ENCODE data around the gene NUMA1. TPM values are rescaled to one million over a fixed set of nuclear protein-coding genes. Genes with fewer than 3 reads are reported as not detected.

NUMA1 gene
- total RNA-seq, 1 donor from 2014 or later, result 100 TPM

DNA sequence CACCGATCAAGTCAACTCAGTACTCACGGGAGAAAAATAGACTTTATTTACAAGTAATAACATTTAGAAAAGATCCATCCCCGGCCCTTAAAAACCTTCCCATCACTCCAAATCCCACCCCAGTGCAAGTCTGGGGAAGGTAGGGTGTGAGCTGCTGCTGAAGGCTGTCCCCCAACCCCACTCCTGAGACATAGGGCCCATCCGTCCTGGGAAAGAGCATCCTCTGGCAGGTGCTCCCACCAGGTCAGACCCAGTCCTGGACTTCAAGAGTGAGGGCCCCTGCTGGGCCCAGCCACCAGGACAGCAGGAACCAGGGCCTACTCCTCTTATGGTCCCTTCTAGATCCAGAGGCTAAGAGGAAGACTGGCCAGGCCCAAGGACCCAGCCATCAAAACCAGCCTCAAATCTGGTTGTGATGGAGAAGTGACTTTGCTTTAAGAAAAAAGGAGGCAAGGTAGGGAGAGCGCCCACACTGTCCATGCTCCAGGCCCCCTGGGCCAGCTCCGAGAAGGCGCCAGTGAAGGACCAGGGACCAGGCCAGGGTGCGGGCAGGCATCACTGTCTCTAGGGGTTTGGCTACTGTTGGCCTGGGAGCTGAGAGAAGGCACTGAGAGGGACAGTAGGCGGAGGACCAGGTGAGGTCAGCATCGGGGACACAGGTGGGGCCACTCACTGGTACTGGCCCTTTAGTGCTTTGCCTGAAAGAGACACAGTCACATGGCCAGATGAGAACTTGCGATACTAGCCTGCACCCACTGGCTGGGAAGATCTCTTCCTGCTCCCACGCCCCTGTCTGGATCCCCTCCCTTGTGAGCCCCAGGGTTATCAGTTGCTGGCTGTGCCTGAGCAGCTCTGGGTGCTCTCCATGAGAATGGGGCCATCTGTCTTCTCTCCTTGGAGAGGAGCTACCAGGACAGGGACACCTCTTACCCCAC is 77.2 kb downstream of the NUMA1 start:
- DNase-seq (ENCODE audit: low spot score), result no peak

DNA sequence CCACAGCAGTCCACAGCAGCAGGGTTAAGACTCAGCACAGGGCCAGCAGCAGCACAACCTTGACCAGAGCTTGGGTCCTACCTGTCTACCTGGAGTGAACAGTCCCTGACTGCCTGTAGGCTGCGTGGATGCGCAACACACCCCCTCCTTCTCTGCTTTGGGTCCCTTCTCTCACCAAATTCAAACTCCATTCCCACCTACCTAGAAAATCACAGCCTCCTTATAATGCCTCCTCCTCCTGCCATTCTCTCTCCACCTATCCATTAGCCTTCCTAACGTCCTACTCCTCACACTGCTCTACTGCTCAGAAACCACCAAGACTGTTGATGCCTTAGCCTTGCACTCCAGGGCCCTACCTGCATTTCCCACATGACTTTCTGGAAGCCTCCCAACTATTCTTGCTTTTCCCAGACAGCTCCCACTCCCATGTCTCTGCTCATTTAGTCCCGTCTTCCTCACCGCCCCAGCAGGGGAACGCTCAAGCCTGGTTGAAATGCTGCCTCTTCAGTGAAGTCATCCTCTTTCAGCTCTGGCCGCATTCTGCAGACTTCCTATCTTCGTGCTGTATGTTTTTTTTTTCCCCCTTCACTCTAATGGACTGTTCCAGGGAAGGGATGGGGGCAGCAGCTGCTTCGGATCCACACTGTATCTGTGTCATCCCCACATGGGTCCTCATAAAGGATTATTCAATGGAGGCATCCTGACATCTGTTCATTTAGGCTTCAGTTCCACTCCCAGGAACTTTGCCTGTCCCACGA is 78.3 kb downstream of the NUMA1 start:
- no peak for DNase-seq (ENCODE audit: low spot score)

DNA sequence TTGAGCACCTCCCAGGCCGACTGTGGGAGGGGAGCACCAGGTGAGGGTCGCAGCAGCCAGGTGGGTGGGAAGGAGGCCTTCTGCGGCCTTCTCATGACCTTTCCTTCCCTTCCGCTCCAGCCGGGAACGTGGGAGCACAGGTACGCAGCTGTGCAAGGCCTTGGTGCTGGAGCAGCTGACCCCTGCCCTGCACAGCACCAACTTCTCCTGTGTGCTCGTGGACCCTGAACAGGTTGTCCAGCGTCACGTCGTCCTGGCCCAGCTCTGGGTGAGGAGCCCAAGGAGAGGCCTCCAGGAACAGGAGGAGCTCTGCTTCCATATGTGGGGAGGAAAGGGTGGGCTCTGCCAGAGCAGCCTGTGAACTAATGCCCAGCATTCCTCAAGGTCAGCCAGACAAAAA is 79.1 kb downstream of the NUMA1 start:
- no peak for DNase-seq (ENCODE audit: low spot score)

DNA sequence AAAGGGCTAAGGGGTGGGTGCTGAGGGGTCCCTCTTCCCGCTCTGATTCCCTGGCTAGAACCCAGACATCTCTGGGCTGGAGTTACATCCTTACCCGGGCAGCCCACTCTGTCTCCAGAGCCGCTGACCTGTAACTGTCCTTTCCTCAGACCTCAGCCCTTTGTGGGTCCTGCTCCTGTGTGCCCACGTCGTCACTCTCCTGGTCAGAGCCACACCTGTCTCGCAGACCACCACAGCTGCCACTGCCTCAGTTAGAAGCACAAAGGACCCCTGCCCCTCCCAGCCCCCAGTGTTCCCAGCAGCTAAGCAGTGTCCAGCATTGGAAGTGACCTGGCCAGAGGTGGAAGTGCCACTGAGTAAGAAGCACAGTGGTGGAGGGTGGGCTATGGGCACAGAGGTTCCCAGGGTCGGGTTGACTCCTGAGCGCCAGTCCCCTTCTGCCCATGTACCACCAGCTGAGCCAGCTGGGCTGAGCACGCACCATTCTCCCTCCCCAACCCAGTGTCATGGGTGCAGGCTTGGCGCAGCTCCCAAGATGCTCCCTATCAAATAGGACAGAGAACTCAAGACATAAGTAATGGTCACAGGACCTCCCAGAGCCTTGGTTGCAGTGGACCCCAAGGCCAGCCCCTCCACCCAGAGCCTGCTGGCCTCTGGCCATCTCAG is 80.0 kb downstream of the NUMA1 start:
- no peak for DNase-seq (ENCODE audit: low spot score)

DNA sequence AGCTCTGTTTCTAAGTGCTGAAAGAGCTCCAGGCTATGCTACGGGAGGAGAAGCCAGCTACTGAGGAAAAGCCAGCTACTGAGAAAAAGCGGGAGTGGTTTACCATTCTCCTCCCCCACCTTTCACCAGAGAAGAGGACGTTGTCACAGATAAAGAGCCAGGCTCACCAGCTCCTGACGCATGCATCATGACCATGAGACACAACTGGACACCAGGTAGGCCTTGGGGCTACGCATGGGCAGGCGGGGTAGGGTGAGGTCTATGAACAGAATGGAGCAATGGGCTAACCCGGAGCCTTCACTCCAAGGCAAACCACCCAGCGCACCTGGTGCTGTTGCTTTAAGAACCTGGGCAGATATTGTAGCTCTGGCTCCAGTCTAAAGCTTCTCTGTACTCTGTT is 80.5 kb downstream of the NUMA1 start:
- DNase-seq (ENCODE audit: low spot score), result no peak

DNA sequence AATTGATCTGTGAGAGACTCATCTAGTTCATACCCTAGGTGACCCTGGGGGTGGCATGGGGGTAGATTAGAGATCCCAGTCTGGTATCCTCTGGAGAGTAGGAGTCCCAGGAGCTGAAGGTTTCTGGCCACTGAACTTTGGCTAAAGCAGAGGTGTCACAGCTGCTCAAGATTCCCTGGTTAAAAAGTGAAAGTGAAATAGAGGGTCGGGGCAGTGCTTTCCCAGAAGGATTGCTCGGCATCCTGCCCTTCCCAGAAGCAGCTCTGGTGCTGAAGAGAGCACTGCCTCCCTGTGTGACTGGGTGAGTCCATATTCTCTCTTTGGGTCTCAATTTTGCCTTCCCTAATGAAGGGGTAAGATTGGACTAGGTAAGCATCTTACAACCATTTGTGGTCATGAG is 81.0 kb downstream of the NUMA1 start:
- no peak for DNase-seq (ENCODE audit: low spot score)

DNA sequence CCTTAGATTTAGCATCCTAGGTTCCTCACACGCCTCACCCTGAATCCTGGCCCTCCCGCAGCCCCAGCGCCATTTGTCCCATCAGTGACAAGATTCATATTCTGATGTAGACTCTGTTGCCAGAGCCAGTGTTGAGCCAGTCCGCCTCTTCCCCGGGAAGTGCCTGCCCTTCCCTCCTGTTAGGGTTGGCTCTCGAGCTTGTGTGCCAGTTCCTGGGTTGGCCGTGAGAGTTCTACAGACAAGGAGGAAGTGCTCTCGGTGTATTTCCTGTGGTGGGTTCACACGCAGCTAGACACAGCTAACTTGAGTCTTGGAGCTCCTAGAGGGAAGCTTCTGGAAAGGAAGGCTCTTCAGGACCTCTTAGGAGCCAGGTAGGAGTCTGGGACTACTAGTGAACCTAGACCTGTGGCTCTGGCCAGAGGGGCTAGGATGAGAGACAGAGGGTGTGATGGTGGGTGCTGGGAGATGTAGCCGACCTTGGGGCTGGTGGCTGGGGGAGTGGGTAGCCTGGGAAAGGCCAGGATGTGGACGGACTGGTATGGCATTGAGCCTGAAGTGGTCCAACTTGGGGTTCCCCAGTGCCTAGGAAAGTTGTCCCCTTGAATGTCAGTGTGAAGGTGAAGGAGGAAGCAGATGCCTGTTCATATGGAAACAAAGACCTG is 81.6 kb downstream of the NUMA1 start, which contains the start of gene IL18BP:
IL18BP (plus strand) TSS at position 261 of the 662 bp plus-strand sequence. CDS start 1,076 bp downstream, outside the sequence.
- DNase-seq (ENCODE audit: low spot score), result no peak

DNA sequence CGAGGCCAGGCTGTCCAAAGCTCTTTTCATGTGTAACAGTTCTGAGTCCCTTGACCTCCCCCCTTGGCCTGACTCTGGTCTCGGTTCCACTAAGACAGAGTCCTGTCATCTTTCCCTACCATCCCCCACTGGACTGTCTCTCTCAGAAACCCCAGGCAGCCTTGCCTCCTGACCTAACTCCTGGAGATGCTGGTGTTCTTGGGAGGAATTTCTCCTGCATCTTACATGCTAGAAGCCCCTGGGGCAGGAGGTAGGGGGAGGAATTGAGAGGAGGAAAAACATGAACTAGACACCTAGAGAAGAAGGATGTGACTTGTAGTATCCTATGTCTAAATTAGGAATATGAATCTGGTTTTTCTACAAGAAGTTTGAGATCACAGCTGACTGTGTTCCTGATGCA is 82.3 kb downstream of the NUMA1 start:
- no peak for DNase-seq (ENCODE audit: low spot score)

DNA sequence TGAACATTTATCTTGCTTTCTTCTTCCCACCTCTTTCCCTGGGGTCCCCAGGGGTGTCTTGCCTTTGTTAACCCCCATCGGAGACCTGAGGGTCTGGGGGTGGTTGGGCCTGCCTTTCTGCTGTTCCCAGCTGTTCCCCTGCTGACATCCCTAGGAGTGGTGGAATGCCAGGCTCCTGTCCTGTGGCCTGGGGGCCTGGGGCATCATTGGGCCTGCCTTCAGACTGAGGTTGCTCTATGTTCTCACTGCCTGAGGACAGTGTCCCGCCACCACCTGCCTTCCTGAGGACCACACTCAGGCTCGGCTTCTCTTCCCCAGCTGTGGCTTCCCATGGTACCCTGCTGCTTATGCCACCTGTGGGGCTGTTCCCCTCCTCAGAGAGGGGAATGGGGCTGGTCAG is 82.7 kb downstream of the NUMA1 start:
- no peak for DNase-seq (ENCODE audit: low spot score)

DNA sequence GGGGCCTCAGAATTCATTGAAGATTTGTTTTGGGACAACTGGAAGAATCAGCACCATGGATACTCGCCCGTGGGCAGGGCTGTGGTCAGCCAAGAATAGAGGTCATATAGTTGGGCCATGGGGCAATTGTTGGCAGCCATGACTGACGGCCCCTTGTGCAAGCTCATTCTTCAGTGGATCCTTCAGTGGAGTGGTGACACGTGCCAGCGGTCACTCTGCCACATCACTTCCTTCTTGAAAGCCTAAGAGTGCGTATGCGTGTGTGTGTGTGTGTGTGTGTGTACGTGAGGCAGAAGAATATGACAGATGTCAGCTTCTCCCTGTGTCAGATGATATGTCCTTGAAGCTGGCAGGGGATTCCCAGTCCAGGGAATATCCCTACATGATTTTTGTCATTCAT is 83.4 kb downstream of the NUMA1 start:
- no peak for DNase-seq (ENCODE audit: low spot score)

DNA sequence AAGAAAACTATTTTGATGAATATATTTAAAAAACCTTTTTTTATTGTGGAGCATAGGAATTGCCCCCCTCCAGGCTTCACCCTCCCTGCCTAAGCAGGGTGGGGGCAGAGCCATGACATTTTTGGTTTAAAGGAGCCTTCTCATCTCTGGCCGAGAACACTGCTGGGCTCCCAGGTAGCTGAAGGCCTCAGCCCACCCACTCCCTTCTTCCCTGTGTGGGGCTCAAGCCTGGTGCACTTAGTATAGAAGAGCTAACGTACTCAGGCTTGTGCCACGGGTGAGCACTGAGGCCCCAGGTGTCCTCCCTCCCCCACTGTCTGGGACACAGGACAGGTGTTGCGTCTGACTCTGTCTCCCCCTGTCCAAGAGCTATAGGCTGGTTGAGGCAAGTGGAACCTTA is 83.8 kb downstream of the NUMA1 start:
- no peak for DNase-seq (ENCODE audit: low spot score)

DNA sequence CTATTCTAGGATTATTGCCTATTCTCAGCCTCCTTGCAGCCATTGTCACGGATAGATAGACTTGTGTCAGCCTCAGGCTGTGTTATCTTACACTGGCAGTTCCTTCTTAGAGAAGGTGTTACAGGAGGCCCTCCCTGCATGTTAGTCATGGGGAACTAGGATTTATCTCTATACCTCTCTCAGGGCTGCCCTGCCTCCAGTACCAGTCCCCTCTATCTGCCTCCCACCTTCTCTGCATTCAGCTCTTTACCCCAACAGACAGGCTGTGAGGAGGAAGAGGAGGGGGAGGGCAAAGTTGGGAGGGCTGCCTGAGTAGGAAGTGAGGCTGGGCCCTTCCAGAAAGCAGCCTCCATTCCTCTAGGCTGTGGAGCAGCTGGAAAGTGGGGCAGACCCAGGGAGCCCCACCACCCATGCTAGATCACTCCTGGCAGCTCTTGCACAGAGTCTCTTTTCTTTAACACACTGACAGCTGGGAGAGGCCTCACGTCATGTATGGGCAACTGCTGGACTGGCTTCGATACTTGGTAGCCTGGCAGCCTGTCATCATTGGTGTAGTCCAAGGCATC is 84.5 kb downstream of the NUMA1 start:
- DNase-seq (ENCODE audit: low spot score), result no peak

DNA sequence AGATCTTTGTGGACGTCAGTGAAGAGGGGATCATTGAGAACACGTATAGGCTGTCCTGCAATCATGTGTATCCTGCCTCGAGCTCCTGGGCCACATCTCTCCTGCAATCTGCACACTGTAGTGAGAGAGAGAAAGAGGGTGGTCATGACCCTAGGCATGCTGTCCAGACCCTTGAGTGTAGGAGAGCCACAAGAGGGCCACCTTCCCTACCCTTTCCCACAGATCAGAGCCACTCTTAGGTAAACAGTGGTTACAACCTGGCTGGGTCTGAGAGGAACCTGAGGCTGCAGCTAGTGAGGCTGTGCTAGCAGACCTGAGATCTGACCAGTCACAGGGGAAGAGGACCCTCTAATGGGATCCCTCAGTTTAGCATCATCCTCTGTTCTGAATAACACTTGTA is 85.6 kb downstream of the NUMA1 start:
- no peak for DNase-seq (ENCODE audit: low spot score)

DNA sequence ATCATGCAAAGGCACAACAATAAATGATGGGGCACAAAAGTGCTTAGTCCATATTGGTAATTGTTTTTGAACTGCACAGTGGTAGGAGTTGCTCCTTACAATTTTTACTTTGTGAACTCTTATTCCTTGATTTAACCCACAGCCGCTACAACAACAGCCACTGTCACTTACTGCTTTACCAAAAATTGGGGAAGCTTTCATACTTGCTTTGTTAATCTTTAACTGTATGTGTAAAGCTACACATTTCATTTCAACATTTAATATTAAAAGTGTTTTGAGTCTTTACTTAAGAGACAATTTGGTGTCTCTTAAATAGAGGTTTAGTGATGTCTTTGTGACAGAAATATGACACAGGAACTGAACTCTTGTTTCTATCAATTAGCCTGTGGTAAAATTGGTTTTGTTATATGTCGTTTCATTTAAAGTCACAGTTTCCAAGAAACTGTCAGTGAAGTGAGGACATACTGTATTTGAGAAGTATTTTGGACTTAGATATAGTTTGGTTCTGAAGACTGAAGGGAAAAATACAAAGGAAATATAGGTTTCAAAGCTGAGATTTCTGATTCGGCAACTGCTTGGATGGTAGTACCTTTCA is 88.1 kb downstream of the NUMA1 start:
- DNase-seq (ENCODE audit: low spot score), result no peak

DNA sequence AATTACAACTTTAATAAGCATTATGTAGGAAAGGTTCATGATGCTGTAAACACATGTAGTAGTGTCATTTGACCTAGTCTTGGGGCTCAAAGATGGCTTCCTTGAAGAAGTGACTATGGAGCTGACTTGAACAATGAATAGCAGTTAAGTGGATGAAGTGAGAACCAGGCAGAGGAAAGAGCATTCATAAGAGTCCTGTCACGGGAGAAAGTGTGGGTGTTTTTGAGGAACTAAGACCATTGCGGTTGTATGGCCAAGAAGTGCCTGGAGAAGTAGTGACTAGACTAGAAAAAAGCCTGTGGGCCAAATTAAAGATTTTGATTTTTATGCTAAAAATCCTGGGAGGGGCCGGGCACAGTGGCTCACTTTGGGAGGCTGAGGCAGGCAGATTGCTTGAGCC is 88.8 kb downstream of the NUMA1 start:
- DNase-seq (ENCODE audit: low spot score), result no peak

DNA sequence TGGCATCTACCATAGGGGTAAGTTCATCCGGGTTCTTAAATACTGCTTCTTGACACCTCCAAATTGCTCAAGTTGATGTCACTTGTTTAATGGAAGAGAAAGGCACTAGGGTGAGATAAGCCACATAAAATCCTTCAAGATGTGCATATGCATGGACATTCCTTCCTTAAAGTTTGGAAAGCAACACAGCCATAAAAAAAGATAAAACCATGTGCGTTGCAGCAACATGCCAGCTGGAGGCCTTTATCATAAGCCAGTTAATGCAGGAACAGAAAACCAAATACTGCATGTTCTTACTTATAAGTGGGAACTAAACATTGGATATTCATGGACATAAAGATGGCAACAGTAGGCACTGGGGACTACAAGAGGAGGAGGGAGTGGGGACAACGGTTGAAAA is 89.6 kb downstream of the NUMA1 start:
- no peak for DNase-seq (ENCODE audit: low spot score)

DNA sequence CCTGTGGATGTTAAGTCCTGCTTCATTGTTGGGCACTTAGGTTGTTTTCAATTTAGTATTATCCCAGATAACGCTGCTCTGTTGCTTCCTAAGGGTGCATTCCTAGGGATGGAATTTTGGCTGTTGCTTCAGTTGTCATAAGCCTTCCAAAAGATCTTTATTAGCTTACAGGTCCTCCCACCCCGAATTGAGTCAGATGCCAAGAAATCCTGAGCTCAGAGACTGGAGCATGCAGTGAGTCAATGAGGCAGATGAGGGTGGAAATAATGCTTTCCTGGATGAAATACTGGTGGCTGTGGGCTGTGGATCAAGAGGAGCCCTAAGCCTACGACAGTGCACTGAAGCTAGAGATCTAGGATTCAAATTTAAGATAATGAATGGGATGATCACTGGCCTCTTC is 92.3 kb downstream of the NUMA1 start:
- no peak for DNase-seq (ENCODE audit: low spot score)

DNA sequence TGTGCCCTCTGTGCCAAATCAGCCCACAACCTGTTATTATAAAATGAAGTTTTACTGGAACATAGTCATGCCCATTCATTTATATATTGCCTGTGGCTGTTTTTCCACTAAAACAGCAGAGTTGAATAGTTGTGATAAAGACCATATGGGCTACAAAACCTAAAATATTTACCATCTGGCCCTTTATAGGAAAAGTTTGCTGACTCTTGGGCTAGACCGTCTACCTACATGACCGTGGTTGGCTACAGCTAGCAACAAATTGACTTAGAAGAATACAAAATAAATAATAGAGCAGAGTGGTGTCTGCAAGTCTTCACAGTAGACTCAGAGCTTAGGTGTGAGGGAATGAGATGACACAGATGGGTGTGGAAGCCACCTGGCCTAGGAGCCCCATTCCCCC is 92.8 kb downstream of the NUMA1 start:
- DNase-seq (ENCODE audit: low spot score), result no peak

DNA sequence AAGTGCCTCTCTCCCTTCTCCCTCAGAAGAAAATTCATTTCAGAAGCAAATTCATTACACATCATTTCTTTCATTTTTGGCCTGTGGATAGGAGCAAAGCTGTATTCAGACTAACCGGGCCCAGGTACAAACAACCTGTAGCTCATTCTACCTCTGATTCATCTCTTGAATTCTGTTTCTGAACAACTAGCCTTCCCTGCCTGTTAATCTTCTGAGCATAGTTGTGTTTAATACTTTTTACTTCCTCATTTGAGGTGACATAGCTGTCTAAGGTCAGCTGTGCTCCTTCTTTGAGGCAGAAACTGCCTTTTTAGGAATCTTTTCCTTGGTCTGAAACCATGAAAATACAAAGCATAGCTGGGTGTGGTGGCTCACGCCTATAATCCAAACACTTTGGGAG is 94.2 kb downstream of the NUMA1 start:
- no peak for DNase-seq (ENCODE audit: low spot score)

DNA sequence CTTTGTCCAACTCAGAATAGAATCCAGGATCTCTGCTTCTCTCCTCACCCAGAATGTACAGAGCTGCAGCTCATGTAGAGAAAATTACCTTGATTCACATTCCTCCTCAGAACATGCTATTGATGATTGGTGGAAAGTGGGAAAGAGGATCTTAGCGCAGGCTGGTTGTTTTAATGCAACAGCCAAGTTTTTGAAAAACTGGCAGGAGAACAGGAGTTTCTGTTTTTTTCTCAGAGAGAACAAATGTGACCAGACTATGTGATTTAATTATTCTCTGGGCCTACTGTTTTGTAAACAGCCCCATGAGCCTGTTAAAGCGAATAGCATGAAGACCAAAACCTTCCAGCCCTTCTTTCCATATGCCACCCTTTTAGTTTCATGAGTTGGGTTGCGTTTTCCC is 100.7 kb downstream of the NUMA1 start:
- DNase-seq (ENCODE audit: low spot score), result no peak

DNA sequence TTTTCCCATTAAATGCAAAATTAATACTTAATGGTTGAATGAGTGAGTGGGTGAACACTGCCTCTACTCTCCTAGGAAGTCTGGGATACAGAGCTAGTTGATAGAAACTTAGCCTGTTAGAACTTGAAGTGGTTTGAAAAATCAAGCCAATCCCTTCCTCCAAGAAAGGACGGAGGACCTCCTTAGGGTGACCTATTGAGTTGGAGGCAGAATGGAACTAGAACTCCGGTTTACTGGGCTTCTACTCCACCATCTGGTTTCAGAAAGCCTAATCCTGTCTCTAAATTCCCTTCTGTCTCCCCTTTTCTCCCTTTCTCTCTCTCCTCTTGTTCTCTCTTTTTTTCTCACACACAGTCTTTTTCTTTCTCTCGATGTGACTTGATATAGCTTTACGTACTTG is 101.2 kb downstream of the NUMA1 start:
- DNase-seq (ENCODE audit: low spot score), result no peak
